Type B pancreatic cell (in vitro differentiated cells): ENCODE results near the gene TSFM. TPM values are rescaled to one million over a fixed set of nuclear protein-coding genes. Genes with fewer than 3 reads are reported as not detected.
A peak's percentile ranks its signal among the peaks of the same experiment; 100 is the strongest.

Experiments
- DNase-seq: peaks from one replicate; pipeline ENCODE4 v3.0.0; 2021; ENCODE audit warnings: mixed read lengths; ENCODE audit not compliant: unreplicated experiment; ENCODE audit errors: extremely low spot score
- H3K27ac Mint-ChIP-seq: 2 replicates; pipeline ENCODE4 v1.8.0; 2021; ENCODE audit warnings: mild to moderate bottlenecking, mixed read lengths
- H3K27me3 Mint-ChIP-seq: 2 replicates; pipeline ENCODE4 v1.8.0; 2021; ENCODE audit warnings: mixed read lengths
- H3K36me3 Mint-ChIP-seq: 2 replicates; pipeline ENCODE4 v1.8.0; 2021; ENCODE audit warnings: mixed read lengths
- H3K4me1 Mint-ChIP-seq: one replicate; pipeline ENCODE4 v1.8.0; 2021; ENCODE audit warnings: mixed read lengths; ENCODE audit not compliant: unreplicated experiment
- H3K4me3 Mint-ChIP-seq: 2 replicates; pipeline ENCODE4 v1.8.0; 2021; ENCODE audit warnings: mild to moderate bottlenecking, mixed read lengths
- H3K9me3 Mint-ChIP-seq: 2 replicates; pipeline ENCODE4 v1.8.0; 2021; ENCODE audit warnings: mixed read lengths
- CTCF ChIP-seq: fragments of 200-600 bp; sonication (generic); conservative IDR thresholded peaks from 2 replicates; pipeline ENCODE4 v1.5.0; 2021; ENCODE audit warnings: antibody characterized with exemption, mild to moderate bottlenecking
- total RNA-seq: library from RNA; stranded (reverse); gene quantifications from 2 replicates; pipeline ENCODE4 v1.2.1, GENCODE V29; 2021; ENCODE audit warnings: low replicate concordance

TSFM gene
- total RNA-seq, 1 donor from 2014 or later, result 33.0 TPM

- Mint-ChIP-seq H3K27me3 (peaks cover 60% of the 10 kb centered on the region), H3K9me3 (no peaks in the 10 kb centered on the region), H3K36me3 (peaks cover 4% of the 10 kb centered on the region), H3K27ac (no peak overlapping the region), H3K4me3 (peak overlapping the region; percentile 48), H3K4me1 (peaks cover 29% of the 10 kb centered on the region)
- TF ChIP-seq CTCF, result no peak
- DNase-seq, result no peak
These were observed 41.8 kb upstream of the TSFM start for GRCh38 chr12:57740656-57741412.

GRCh38 chr12:57741413-57741789, 41.2 kb upstream of the TSFM start:
- DNase-seq, result no peak
- no peak for TF ChIP-seq CTCF
- peaks cover 55% of the 10 kb centered on the region for H3K27me3 Mint-ChIP-seq
- peaks cover 7% of the 10 kb centered on the region for H3K36me3 Mint-ChIP-seq
- H3K4me3 Mint-ChIP-seq, result no peak overlapping the region
- no peaks in the 10 kb centered on the region for H3K9me3 Mint-ChIP-seq
- H3K27ac Mint-ChIP-seq, result no peak overlapping the region
- H3K4me1 Mint-ChIP-seq, result peaks cover 30% of the 10 kb centered on the region

GRCh38 chr12:57741844-57742738, 40.5 kb upstream of the TSFM start:
- no peak for DNase-seq
- H3K4me3 Mint-ChIP-seq, result no peak overlapping the region

GRCh38 chr12:57743769-57744168, 38.8 kb upstream of the TSFM start:
- peaks cover 24% of the 10 kb centered on the region for H3K4me1 Mint-ChIP-seq
- peaks cover 47% of the 10 kb centered on the region for H3K27me3 Mint-ChIP-seq
- H3K36me3 Mint-ChIP-seq, result peaks cover 16% of the 10 kb centered on the region
- no peaks in the 10 kb centered on the region for H3K9me3 Mint-ChIP-seq
- no peak for TF ChIP-seq CTCF
- H3K4me3 Mint-ChIP-seq, result peak overlapping the region; percentile 96
- peak overlapping the region; percentile 97 for H3K27ac Mint-ChIP-seq
- no peak for DNase-seq

More at GRCh38 chr12:57741844-57742738, 40.5 kb upstream of the TSFM start:
- Mint-ChIP-seq H3K4me1 (peaks cover 24% of the 10 kb centered on the region), H3K36me3 (peaks cover 8% of the 10 kb centered on the region), H3K27me3 (peaks cover 48% of the 10 kb centered on the region), H3K27ac (no peak overlapping the region), H3K9me3 (no peaks in the 10 kb centered on the region)
- TF ChIP-seq CTCF, result no peak

GRCh38 chr12:57744194-57744776, 38.3 kb upstream of the TSFM start:
- H3K4me1 Mint-ChIP-seq, result peaks cover 19% of the 10 kb centered on the region
- peaks cover 20% of the 10 kb centered on the region for H3K36me3 Mint-ChIP-seq
- no peak for TF ChIP-seq CTCF
- no peaks in the 10 kb centered on the region for H3K9me3 Mint-ChIP-seq
- peak overlapping the region; percentile 97 for H3K27ac Mint-ChIP-seq
- peak overlapping the region; percentile 96 for H3K4me3 Mint-ChIP-seq
- peaks cover 41% of the 10 kb centered on the region for H3K27me3 Mint-ChIP-seq
- DNase-seq, result no peak
